ENCODE results near the gene YLPM1. TPM values are rescaled to one million over a fixed set of nuclear protein-coding genes. Genes with fewer than 3 reads are reported as not detected.
A peak's percentile ranks its signal among the peaks of the same experiment; 100 is the strongest.

The YLPM1 gene
- polyA plus RNA-seq, 3 donors, result 2.9 to 19.2 (median 6.2) TPM

DNA sequence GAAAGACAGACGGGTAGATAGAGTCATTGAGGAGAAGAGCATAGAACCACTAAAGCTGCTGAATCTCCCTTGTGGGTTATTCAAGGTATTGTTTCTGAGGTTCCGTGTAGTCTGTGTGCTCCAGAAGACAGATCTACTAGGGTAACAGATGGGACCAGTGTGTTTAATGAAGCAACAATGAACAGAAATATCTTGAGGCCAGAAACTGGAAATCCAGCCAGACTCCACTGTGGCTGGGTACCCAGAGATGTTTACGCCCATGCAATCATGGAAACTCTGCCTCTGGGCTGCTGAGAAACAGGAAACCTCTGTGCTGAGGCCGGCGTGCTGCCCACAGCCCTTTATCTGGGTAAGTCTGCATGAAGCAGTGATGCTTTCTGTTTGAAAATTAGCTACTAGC is 104.6 kb downstream of the YLPM1 start:
- no peaks in the 10 kb centered on the region for H3K27me3 Mint-ChIP-seq (ENCODE audit: low read depth in 3 of 3)
- Histone ChIP-seq H3K4me2 (replicated peaks; ENCODE audit: extremely low read depth, low read length, poor library complexity, severe bottlenecking) (no peak overlapping the region), H3K36me3 (replicated peaks in 1 of 2; ENCODE audit: control insufficient read depth in 1 of 2, insufficient read depth in 2 of 2, low read length in 2 of 2) (no peaks in the 10 kb centered on the region), H3K4me1 (ENCODE audit: control insufficient read depth in 1 of 2, insufficient read depth in 2 of 2, low read length in 2 of 2) (peaks cover 12 to 18% of the 10 kb centered on the region in 2 donors), H3K27ac (ENCODE audit: low read depth in 1 of 2, low read length in 2 of 2) (no peak overlapping the region), H4K20me1 (ENCODE audit: insufficient read depth, low read length) (no peaks in the 10 kb centered on the region), H3K27me3 (ENCODE audit: control insufficient read depth in 2 of 2, insufficient read depth in 2 of 2, low read length in 2 of 2) (no peaks in the 10 kb centered on the region), H3K79me2 (ENCODE audit: insufficient read depth, low read length) (no peaks in the 10 kb centered on the region), H3K9ac (ENCODE audit: insufficient read depth, low read length, poor library complexity, severe bottlenecking) (no peak overlapping the region), H3K4me3 (replicated peaks in 1 of 3; ENCODE audit: low read depth in 2 of 3, low read length in 3 of 3) (no peak overlapping the region), H3K9me3 (replicated peaks in 1 of 2; ENCODE audit: control insufficient read depth in 1 of 2, insufficient read depth in 1 of 2, low read length in 2 of 2) (no peaks in the 10 kb centered on the region), H2AFZ (ENCODE audit: insufficient read depth, low read depth, low read length, poor library complexity, severe bottlenecking) (peak overlapping the region; percentile 55)
- 21% methylated on average over 3 of the region's 5 CpGs for WGBS (ENCODE audit: insufficient coverage)
- DNase-seq, result no peak
- H3K27ac Mint-ChIP-seq, result no peak overlapping the region
- intact Hi-C loops (cut with micrococcal nuclease), result loop anchor here in 1 of 2 donors (10.0 kb wide), 1 partner anchor 217 kb away; no protein-coding TSS in a partner anchor
- TF ChIP-seq, protein P1, sequence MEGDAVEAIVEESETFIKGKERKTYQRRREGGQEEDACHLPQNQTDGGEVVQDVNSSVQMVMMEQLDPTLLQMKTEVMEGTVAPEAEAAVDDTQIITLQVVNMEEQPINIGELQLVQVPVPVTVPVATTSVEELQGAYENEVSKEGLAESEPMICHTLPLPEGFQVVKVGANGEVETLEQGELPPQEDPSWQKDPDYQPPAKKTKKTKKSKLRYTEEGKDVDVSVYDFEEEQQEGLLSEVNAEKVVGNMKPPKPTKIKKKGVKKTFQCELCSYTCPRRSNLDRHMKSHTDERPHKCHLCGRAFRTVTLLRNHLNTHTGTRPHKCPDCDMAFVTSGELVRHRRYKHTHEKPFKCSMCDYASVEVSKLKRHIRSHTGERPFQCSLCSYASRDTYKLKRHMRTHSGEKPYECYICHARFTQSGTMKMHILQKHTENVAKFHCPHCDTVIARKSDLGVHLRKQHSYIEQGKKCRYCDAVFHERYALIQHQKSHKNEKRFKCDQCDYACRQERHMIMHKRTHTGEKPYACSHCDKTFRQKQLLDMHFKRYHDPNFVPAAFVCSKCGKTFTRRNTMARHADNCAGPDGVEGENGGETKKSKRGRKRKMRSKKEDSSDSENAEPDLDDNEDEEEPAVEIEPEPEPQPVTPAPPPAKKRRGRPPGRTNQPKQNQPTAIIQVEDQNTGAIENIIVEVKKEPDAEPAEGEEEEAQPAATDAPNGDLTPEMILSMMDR (IDR thresholded peaks at IDR 0.05), result no peak
- H3K36me3 Mint-ChIP-seq, result no peaks in the 10 kb centered on the region
- peaks cover 0 to 2% (median 0%) of the 10 kb centered on the region in 7 donors for H3K9me3 Mint-ChIP-seq
- H3K4me1 Mint-ChIP-seq, result peaks cover 24% of the 10 kb centered on the region
- no peak overlapping the region for H3K4me3 Mint-ChIP-seq

DNA sequence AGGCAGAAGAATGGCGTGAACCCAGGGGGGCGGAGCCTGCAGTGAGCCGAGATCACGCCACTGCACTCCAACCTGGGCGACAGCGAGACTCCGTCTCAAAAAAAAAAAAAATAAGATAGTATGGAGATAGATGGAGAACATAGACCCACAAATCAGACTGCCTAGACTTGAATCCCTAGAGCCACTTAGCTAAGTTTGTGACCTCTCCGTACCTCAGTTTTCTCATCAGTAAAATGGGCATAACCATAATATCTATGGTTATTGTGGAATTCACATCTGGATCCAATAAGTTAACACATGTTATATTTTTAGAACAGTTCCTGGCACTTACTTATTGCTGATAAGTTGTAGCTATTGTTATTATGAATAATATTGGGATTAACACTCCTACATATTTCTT is 105.6 kb downstream of the YLPM1 start:
- peaks cover 13% of the 10 kb centered on the region for H3K4me1 Mint-ChIP-seq
- Histone ChIP-seq H3K4me3 (replicated peaks in 1 of 3; ENCODE audit: low read depth in 2 of 3, low read length in 3 of 3) (no peak overlapping the region), H3K27ac (ENCODE audit: low read depth in 1 of 2, low read length in 2 of 2) (no peak overlapping the region), H3K27me3 (ENCODE audit: control insufficient read depth in 2 of 2, insufficient read depth in 2 of 2, low read length in 2 of 2) (no peaks in the 10 kb centered on the region), H3K9ac (ENCODE audit: insufficient read depth, low read length, poor library complexity, severe bottlenecking) (no peak overlapping the region), H2AFZ (ENCODE audit: insufficient read depth, low read depth, low read length, poor library complexity, severe bottlenecking) (no peak overlapping the region), H3K36me3 (replicated peaks in 1 of 2; ENCODE audit: control insufficient read depth in 1 of 2, insufficient read depth in 2 of 2, low read length in 2 of 2) (no peaks in the 10 kb centered on the region), H4K20me1 (ENCODE audit: insufficient read depth, low read length) (no peaks in the 10 kb centered on the region), H3K9me3 (replicated peaks in 1 of 2; ENCODE audit: control insufficient read depth in 1 of 2, insufficient read depth in 1 of 2, low read length in 2 of 2) (no peaks in the 10 kb centered on the region), H3K4me1 (ENCODE audit: control insufficient read depth in 1 of 2, insufficient read depth in 2 of 2, low read length in 2 of 2) (peaks cover under 1 to 7% of the 10 kb centered on the region in 2 donors), H3K79me2 (ENCODE audit: insufficient read depth, low read length) (no peaks in the 10 kb centered on the region), H3K4me2 (replicated peaks; ENCODE audit: extremely low read depth, low read length, poor library complexity, severe bottlenecking) (no peak overlapping the region)
- TF ChIP-seq, protein P1 (IDR thresholded peaks at IDR 0.05), result no peak
- no peaks in the 10 kb centered on the region for H3K36me3 Mint-ChIP-seq
- H3K4me3 Mint-ChIP-seq, result no peak overlapping the region
- DNase-seq, result no peak
- H3K9me3 Mint-ChIP-seq, result peaks cover 0 to 2% (median 0%) of the 10 kb centered on the region in 7 donors
- H3K27me3 Mint-ChIP-seq (ENCODE audit: low read depth in 3 of 3), result peaks cover 0 to 1% (median 0%) of the 10 kb centered on the region in 3 donors
- WGBS (ENCODE audit: insufficient coverage), result no CpG with 5 or more reads among the region's 8 CpGs
- intact Hi-C loops (cut with micrococcal nuclease), result loop anchor here in 1 of 2 donors (10.0 kb wide), 1 partner anchor 216 kb away; no protein-coding TSS in a partner anchor
- peak overlapping the region in 1 of 7 donors; percentile 23 for H3K27ac Mint-ChIP-seq
